GM18517 (cell line): ENCODE results near the gene VIT.

ENCODE experiments used
- ATAC-seq: cut with Tn5 transposase; IDR thresholded peaks from one replicate; pipeline ENCODE4 v1.9.1; 2021; ENCODE audit warnings: mild to moderate bottlenecking, moderate library complexity; ENCODE audit not compliant: unreplicated experiment

The VIT gene

GRCh38 chr2:36696533-36696932 lies at the start of gene VIT:
VIT (plus strand) TSS chr2:36696707; CDS start chr2:36716371, 19,664 bp downstream.
- ATAC-seq, result no peak

DNA sequence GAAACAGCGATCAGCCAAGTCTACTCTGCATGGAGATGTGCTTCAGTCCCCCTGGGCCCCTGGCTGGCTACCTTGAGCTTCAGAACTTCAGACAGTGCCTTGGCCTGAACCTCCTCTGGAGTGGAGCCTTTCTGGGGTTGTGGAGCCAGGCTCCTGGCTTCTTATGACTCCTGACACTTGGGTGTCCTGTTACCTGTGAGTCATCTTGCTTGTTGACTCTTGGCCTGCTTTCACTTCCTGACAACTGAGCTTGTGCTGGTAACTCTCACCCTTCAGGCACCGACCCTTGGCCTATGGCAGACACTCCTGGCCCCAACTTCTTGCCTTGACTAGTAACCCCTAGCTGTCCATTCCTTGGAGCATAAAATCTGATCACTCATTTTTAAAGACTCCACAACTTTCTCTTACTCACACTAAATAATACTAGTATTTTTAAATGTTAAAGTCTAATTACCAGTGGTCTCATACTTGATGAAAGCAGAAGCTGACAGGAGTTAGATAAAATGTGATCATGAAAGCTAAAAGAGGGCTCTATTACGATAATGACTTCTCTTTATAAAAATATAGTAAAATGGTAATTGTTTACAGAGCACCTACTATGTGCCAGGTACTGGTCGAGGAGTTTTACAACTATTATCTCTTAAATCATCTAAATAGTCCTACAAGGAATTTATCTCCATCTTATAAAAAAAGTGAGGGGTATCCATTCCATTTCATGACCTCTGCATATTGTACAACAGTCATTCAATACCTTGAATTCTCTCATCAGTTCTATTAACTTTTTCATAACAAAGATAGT lies 46.3 kb upstream of the VIT start:
- ATAC-seq, result peak; percentile 66

GRCh38 chr2:36653155-36653554 lies 43.4 kb upstream of the VIT start:
- ATAC-seq, result no peak

GRCh38 chr2:36653967-36654694 lies 42.4 kb upstream of the VIT start:
- no peak for ATAC-seq

DNA sequence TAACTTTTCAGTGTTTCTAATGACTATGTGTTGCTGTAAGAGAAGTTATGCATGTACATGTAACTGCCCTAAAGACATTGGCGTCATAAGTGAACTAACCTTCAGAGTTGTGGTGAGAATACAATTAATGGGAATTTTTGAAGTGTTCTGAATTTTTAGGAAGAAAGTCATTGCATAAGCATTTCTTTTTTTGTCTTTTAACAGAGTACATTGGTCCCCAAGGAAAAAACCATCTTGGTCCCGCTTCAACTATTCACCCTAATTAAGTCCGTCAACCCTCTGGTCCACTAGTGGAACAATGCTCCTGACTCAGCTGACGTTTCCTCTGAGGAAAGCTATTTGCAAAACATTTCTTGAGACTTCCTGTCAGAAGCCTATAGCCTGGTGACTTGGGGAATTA lies 41.1 kb upstream of the VIT start:
- ATAC-seq, result no peak

GRCh38 chr2:36657703-36658102 lies 38.8 kb upstream of the VIT start:
- no peak for ATAC-seq

DNA sequence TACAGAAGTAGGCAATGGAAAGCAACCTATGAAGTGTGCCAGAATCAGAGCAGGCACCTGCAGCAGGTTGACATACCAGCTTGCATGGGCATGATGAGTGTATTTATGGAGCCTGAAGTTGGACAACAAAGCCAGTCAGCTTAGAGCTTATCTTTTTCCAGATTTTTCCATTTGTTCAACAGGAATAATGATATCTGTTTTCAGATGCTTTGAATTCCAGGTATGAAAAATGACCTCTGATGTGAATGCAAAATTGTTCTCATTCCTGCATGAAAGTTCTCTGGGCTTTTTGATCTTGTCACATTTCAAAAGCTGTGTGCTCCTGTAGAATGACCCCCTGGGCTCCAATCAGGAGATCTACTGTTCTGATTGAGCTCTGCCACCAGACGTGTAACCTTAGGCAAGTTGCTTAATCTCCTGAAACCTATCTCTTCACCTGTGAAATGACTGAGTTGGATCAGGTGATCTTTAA lies 38.2 kb upstream of the VIT start:
- ATAC-seq, result no peak

DNA sequence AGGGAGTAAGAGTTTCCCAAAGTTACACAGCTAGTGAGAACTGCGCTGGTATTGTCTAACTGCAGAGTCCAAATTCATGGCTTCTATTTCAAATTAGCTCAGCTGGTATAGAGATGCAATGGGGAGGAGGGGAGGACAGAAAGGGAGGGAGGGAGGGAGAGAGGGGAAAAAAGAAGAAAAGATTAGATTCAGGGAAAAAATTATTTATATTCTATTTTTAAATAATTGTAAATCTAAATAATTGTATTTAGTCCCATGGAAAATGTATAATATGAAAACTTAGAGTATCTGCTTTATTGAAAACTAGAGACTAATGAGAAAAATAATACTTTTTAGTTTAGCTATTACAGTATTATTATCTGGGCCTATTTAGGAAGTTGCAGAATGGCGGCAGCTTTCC lies 37.3 kb upstream of the VIT start:
- no peak for ATAC-seq

DNA sequence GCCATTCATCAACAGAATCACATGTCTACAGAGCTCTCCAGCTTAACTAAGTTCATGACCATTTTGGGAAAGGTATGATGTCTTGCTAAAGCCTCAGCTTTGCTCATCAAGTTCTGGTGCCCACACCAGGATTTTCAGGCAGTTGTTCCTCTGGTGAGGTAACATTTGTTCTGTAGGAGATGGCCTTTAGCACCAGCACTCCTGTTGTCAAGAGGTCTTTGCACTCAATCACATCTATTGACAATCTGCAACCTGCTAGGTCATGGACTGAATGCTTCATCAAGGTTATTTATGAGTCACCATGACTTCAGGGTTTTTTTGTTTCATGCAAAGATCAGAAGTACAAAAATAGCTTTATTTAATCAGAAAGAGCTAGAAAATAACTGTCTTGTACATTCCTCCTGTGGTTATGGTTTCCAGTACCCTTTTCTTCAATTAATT lies 36.6 kb upstream of the VIT start:
- ATAC-seq, result no peak

DNA sequence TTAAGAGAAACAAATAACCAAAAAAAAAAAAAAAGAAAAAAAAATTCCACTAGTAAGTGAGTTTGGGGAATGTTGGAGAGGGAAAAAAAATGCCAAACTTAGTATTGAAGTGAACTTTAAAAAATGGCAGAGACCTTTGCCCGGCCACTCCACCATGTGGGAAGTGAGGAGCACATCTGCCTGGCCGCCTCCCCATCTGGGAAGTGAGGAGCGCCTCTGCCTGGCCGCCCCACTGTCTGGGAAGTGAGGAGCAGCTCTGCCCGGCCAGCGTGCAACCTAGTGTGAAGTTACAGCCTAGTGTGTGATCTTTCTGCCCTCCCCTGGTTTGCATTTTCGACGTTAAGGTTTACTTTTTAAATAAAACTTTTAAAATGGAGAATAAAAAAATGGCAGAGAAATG lies 33.9 kb upstream of the VIT start:
- ATAC-seq, result no peak

- ATAC-seq, result no peak
Observed at GRCh38 chr2:36663295-36663694, 33.2 kb upstream of the VIT start.

GRCh38 chr2:36663851-36664695 lies 32.4 kb upstream of the VIT start:
- ATAC-seq, result peak; percentile 87

DNA sequence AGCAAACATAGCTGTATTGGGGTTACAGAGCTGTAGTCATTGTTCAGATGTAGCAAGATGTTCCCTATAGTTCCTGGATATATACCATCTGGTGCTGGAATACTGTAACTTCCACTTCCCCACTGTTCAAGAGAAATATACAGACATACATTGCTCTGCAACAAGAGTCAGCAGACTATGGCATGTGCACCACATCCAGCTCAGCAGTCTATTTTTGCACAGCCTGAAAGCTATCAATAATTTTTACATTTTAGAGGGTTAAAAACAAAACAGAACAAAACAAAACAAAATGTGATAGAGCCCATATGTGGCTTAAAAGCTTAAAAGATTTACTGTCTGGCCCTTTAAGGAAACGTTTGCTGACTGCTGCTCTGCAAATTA lies 31.8 kb upstream of the VIT start:
- no peak for ATAC-seq

GRCh38 chr2:36667931-36668330 lies 28.6 kb upstream of the VIT start:
- ATAC-seq, result no peak

DNA sequence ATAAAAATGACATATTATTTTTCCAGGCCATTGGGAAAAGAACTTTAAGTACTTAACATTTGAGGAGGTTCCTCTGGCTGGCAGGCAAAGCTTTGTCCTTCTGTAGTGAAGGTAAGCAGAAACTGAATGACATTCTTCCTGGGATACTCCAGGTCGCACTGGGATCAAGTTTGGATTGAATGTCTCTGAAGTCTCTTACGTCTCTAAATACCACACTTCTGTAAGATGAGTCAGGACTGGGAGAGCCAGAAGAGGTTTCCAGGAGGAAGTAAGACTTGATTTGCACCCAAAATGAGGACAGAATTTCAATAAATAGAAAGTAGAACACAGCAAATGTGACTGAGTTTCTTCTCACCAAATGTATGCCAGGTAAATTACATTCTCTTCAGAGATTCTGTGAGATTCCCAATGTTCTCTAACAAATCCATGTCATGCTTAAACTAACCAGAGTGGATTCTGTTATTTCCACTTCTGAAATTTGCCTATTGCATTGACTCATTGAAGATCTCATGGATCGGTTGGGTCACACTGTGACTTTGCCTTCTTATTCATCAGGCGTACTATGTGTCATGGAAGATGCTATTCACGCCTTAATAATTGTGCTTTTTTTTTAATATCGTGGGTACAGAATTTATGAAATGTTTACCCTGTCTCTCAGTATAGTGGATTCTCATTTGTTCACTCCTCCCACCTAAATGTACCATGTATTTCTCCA lies 25.5 kb upstream of the VIT start:
- ATAC-seq, result no peak

- no peak for ATAC-seq
Observed at GRCh38 chr2:36671731-36672130, 24.8 kb upstream of the VIT start.

- ATAC-seq, result no peak
Observed at GRCh38 chr2:36672199-36672598, 24.3 kb upstream of the VIT start.

DNA sequence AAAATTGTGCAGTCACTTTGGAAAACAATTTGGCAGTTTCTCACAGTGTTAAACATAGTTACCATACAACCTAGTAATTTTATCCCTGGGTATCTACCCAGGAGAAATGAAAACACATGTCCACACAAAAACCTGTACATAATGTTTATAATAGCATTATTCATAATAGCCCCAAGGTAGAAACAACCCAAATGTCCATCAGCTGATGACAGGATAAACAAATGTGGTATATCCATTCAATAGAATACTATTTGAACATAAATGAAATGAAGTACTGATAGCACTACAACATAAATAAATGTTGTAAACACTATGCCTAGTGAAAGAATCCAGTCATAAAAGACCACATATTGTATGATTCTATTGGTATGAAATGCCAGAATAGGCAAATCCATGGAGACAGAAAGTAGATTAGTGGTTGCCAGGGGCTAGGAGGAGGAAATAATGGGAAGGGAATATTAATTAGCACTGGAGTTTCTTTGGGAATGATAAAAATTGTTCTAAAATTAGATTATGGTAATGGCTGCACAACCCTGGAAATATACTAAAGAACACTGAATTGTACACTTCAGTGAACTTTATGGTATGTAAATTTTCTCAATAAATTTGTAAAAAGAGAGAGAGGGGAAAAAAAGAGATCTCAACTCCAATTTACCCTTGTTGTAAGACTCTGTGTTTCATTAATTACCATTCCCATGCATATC lies 20.8 kb upstream of the VIT start:
- ATAC-seq, result no peak

GRCh38 chr2:36676364-36676763 lies 20.1 kb upstream of the VIT start:
- ATAC-seq, result no peak

DNA sequence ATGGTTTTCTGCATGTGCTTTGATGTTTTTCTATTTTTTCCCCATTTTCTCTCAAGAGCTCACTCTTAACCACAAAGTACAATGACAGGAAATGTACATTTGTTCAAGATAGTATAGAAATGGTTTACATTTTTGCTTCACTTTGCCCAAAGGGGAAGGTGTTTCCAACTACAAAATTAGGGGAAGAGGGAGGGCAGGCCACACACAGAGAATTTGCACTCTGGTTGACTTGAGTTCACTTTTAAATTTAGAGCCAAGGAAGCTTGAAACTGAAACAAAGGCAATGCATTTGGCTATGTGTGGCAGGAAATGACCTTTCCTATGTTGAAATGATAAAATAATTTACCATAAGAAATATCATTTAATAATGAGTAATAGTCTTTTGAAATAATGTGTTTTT lies 19.1 kb upstream of the VIT start:
- ATAC-seq, result no peak
